ENCODE data around the gene CCDC112. TPM values are rescaled to one million over a fixed set of nuclear protein-coding genes. Genes with fewer than 3 reads are reported as not detected.

Gene CCDC112
- total and polyA plus RNA-seq, 2 experiments from 2014 or later: 18.1 to 48.2 TPM

GRCh38 chr5:115319007-115319406 is 22.6 kb upstream of the CCDC112 start (continued):
- no peak for TF ChIP-seq ZNF114 (CRISPR knock-in tag; IDR thresholded peaks at IDR 0.05)
- no peak for TF ChIP-seq ZNF331 (CRISPR knock-in tag; IDR thresholded peaks at IDR 0.05; ENCODE audit: low read depth)
- TF ChIP-seq CREB1 (CRISPR knock-in tag; IDR thresholded peaks at IDR 0.05; ENCODE audit: low read depth): no peak

GRCh38 chr5:115317736-115318135 is 21.3 kb upstream of the CCDC112 start:
- Histone ChIP-seq H3K4me2 (no peak overlapping the region), H2AFZ (no peak overlapping the region), H3K79me2 (replicated peaks; ENCODE audit: insufficient read depth) (no peaks in the 10 kb centered on the region), H3K36me3 (ENCODE audit: insufficient read depth) (no peaks in the 10 kb centered on the region), H3F3A (replicated peaks; ENCODE audit: low read depth) (no peaks in the 10 kb centered on the region), H3K4me3 (no peak overlapping the region), H3K27ac (ENCODE audit: low read depth) (no peak overlapping the region), H3K27me3 (ENCODE audit: insufficient read depth) (no peaks in the 10 kb centered on the region), H3K9me2 (ENCODE audit: insufficient read depth) (no peaks in the 10 kb centered on the region), H3K4me1 (ENCODE audit: insufficient read depth) (peaks cover 10% of the 10 kb centered on the region), H4K20me1 (replicated peaks; ENCODE audit: insufficient read depth) (no peaks in the 10 kb centered on the region)
- no peak overlapping the region for H3K27ac Mint-ChIP-seq
- DNase-seq (ENCODE audit: low spot score) (no peak), ATAC-seq (no peak)
- peaks cover 8% of the 10 kb centered on the region for H3K4me1 Mint-ChIP-seq
- TF ChIP-seq CREB1 (CRISPR knock-in tag; IDR thresholded peaks at IDR 0.05; ENCODE audit: low read depth) (no peak), NANOG (IDR thresholded peaks at IDR 0.05; ENCODE audit: borderline replicate concordance) (no peak), EZH2 (IDR thresholded peaks at IDR 0.05; ENCODE audit: low read depth, unreplicated experiment) (no peak), EZH2phosphoT487 (IDR thresholded peaks at IDR 0.05; ENCODE audit: unreplicated experiment) (no peak), STAT1 (IDR thresholded peaks at IDR 0.05; ENCODE audit: unreplicated experiment) (no peak), ETS1 (IDR thresholded peaks at IDR 0.05) (no peak), ZNF331 (CRISPR knock-in tag; IDR thresholded peaks at IDR 0.05; ENCODE audit: low read depth) (no peak), ZNF114 (CRISPR knock-in tag; IDR thresholded peaks at IDR 0.05) (no peak), JUNB (IDR thresholded peaks at IDR 0.05; ENCODE audit: unreplicated experiment) (no peak), POLR2AphosphoS5 (IDR thresholded peaks at IDR 0.05; ENCODE audit: low read depth) (no peak), REST (IDR thresholded peaks at IDR 0.05; ENCODE audit: unreplicated experiment) (no peak)
- no peaks in the 10 kb centered on the region for H3K27me3 Mint-ChIP-seq (ENCODE audit: insufficient read depth, low read depth, poor library complexity)
- H3K9me3 Mint-ChIP-seq: no peaks in the 10 kb centered on the region
- H3K36me3 Mint-ChIP-seq (ENCODE audit: low read depth): no peaks in the 10 kb centered on the region
- no peak overlapping the region for H3K4me3 Mint-ChIP-seq

Data from GM23338 (cell line).